D721Med (cell line): ENCODE results near the gene PAIP2B.
A peak's percentile ranks its signal among the peaks of the same experiment; 100 is the strongest.
"Not testable (repeated sequence)": the region's sequence is repeated elsewhere in the genome, so short reads cannot be mapped to it uniquely, and the experiment has no call there.

Experiments used
- DNase-seq: peaks from one replicate; pipeline ENCODE4 v3.0.0; 2011; ENCODE audit warnings: low spot score; ENCODE audit not compliant: insufficient read length
- FAIRE-seq: peaks from 2 replicates; lab custom pipeline; 2011; peaks lifted over from hg19 to GRCh38; lab: Jason Lieb, UNC
- CTCF ChIP-seq: IDR thresholded peaks from 2 replicates; pipeline ENCODE4 v1.5.1; 2012; ENCODE audit warnings: mild to moderate bottlenecking, control low read depth; ENCODE audit not compliant: insufficient read depth; ENCODE audit errors: missing control alignments

Gene PAIP2B

DNA sequence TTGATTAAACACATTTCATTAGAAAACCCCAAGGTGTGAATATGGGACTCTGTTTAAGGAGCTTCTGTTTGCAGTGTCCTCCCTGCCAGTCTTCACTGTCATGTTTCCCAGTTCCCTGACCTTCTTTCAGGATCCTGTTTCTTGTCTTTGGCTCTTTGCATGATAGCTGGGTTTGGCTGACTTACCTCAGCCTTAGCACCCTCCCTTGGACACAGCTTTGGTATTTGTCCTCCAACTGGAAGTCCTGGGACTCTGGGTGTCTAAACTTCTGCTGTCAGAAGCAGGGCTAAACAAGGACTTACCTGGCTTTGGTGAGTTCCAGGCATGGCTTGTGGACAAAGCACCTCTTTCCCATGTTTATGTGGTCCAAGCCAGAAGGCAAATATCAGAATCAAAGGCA, 11.2 kb upstream of the PAIP2B start:
- no peak for TF ChIP-seq CTCF
- no peak for FAIRE-seq
- no peak for DNase-seq

- FAIRE-seq (no peak), DNase-seq (no peak)
- no peak for TF ChIP-seq CTCF
Observed at GRCh38 chr2:71235930-71236587, 9.2 kb upstream of the PAIP2B start.

DNA sequence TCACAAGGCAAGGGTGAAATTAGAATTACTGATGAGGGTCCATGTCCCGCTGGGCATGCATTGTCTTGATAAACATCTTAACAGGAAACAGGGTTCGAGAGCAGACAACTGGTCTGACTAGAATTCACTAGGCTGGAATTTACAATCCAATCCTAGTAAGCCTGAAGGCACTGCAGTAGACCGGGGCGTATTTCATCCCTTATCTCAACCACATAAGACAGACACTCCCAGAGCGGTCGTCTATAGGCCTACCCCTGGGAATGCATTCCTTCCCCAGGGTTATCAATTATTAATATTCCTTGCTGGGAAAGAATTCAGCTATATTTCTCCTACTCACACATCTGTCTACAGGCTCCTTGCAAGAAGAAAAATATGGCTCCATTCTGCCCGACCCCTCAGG, 6.2 kb upstream of the PAIP2B start:
- not testable (repeated sequence) for DNase-seq, FAIRE-seq

DNA sequence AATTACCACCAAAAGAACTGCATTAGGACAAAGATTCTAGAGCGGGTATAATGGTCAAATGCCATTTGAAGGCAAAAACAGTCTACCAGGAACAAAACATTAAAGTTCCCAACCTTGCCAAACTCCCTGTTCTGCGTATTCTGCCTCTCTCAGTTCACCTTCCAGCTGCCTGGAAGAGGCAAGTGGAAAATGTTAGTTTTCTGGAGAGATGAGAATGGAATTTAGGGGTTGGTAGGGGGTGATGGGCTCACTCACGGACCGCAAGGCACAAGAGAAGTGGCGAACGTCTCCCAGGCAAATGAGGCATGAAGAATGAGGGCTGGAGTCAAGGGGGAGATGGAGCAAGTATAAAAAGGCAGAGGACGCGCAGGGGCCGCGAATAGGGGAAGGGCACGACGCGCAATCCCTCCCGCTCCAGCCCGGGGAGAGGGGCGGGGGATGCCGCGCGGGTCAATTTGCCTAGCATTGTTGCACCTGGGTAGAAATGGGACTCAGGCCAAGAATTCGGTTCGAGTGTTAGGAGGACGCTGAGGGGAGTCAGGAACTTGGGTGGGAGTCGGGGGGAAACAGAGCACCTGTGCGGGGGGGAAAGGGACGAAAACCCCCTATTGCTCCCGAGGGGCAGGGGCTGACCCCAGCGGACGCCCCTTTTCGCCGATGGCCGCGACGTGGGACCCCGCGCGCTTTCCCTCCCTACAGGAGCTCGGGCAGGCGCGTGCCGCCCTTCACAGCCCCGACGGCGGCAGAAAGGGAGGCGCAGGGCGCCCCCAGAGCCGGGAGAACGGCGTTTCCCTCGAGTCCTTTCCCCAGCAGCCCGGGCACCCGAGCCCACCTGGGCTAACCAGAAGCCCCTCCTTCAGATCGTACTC, 573 bp downstream of the PAIP2B start:
- TF ChIP-seq CTCF: no peak
- no peak for DNase-seq

GRCh38 chr2:71224935-71225334, 2.0 kb downstream of the PAIP2B start:
- TF ChIP-seq CTCF: no peak
- DNase-seq (no peak), FAIRE-seq (peak; percentile 79)

More for the DNA sequence above, 573 bp downstream of the PAIP2B start:
- no peak for FAIRE-seq

GRCh38 chr2:71224457-71224856, 2.4 kb downstream of the PAIP2B start:
- TF ChIP-seq CTCF: no peak
- no peak for DNase-seq
- FAIRE-seq: no peak

- DNase-seq (peak; percentile 27), FAIRE-seq (peak; percentile 61)
- TF ChIP-seq CTCF: peak; percentile 54
Observed at GRCh38 chr2:71223767-71224333, 3.1 kb downstream of the PAIP2B start.
